GM18870 (cell line): ENCODE measurements around the gene ANKRD50.

Source experiments
- ATAC-seq: cut with Tn5 transposase; IDR thresholded peaks from one replicate; pipeline ENCODE4 v1.9.1; 2021; ENCODE audit warnings: moderate library complexity; ENCODE audit not compliant: unreplicated experiment

ANKRD50 gene

GRCh38 chr4:124712372-124713184, at the start of gene ANKRD50:
Gene ANKRD50, minus strand, starts transcription at chr4:124712732. Its CDS starts 2,221 bp downstream, at chr4:124710511.
- peak; percentile 52 for ATAC-seq

- no peak for ATAC-seq
These were observed 44.6 kb upstream of the ANKRD50 start for GRCh38 chr4:124757126-124757525.

GRCh38 chr4:124754681-124755080, 42.1 kb upstream of the ANKRD50 start:
- no peak for ATAC-seq

GRCh38 chr4:124753941-124754581, 41.5 kb upstream of the ANKRD50 start:
- no peak for ATAC-seq

- no peak for ATAC-seq
These were observed 36.9 kb upstream of the ANKRD50 start for GRCh38 chr4:124749421-124749820.

GRCh38 chr4:124748965-124749364, 36.4 kb upstream of the ANKRD50 start:
- no peak for ATAC-seq

- ATAC-seq: no peak
These were observed 33.7 kb upstream of the ANKRD50 start for GRCh38 chr4:124745985-124746801.

GRCh38 chr4:124743711-124744110, 31.2 kb upstream of the ANKRD50 start:
- no peak for ATAC-seq

GRCh38 chr4:124740501-124740900, 28.0 kb upstream of the ANKRD50 start:
- ATAC-seq: no peak

- no peak for ATAC-seq
These were observed 26.5 kb upstream of the ANKRD50 start for GRCh38 chr4:124738994-124739393.

GRCh38 chr4:124737619-124738018, 25.1 kb upstream of the ANKRD50 start:
- ATAC-seq: no peak

GRCh38 chr4:124736526-124736925, 24.0 kb upstream of the ANKRD50 start:
- ATAC-seq: no peak

- no peak for ATAC-seq
These were observed 14.9 kb upstream of the ANKRD50 start for GRCh38 chr4:124727331-124727890.

- no peak for ATAC-seq
These were observed 13.7 kb upstream of the ANKRD50 start for GRCh38 chr4:124726269-124726668.

- no peak for ATAC-seq
These were observed 9.5 kb upstream of the ANKRD50 start for GRCh38 chr4:124722071-124722470.

- ATAC-seq: no peak
These were observed 4.6 kb upstream of the ANKRD50 start for GRCh38 chr4:124717101-124717500.

- ATAC-seq: peak; percentile 33
These were observed 657 bp upstream of the ANKRD50 start for GRCh38 chr4:124713185-124713592.

- peak; percentile 35 for ATAC-seq
These were observed 811 bp downstream of the ANKRD50 start for GRCh38 chr4:124711471-124712371.

GRCh38 chr4:124710911-124711310, 1.6 kb downstream of the ANKRD50 start:
- ATAC-seq: no peak
